NCI-H69 (cell line): ENCODE data around the gene PIK3CB.
"Not testable (repeated sequence)": the region's sequence is repeated elsewhere in the genome, so short reads cannot be mapped to it uniquely, and the experiment has no call there.

Experiments
- DNase-seq: peaks from one replicate; lab custom pipeline; 2025; lab: John Stamatoyannopoulos, UW

PIK3CB gene

GRCh38 chr3:138761002-138761401 lies 73.7 kb downstream of the PIK3CB start:
- DNase-seq, result no peak

- peak; percentile 33 for DNase-seq
Measured at GRCh38 chr3:138748190-138748589, 86.5 kb downstream of the PIK3CB start.

- peak; percentile 66 for DNase-seq
Measured at GRCh38 chr3:138747225-138747624, 87.5 kb downstream of the PIK3CB start.

GRCh38 chr3:138740072-138740471 lies 94.7 kb downstream of the PIK3CB start:
- no peak for DNase-seq

GRCh38 chr3:138732456-138732855 lies 102.3 kb downstream of the PIK3CB start:
- no peak for DNase-seq

- no peak for DNase-seq
Measured at GRCh38 chr3:138726946-138727730, 107.6 kb downstream of the PIK3CB start.

- DNase-seq, result not testable (repeated sequence)
Measured at GRCh38 chr3:138726042-138726441, 108.7 kb downstream of the PIK3CB start.

- DNase-seq, result no peak
Measured at GRCh38 chr3:138725116-138725515, 109.6 kb downstream of the PIK3CB start.

- DNase-seq, result no peak
Measured at GRCh38 chr3:138724443-138724842, 110.3 kb downstream of the PIK3CB start.

GRCh38 chr3:138718849-138719248 lies 115.9 kb downstream of the PIK3CB start:
- no peak for DNase-seq

GRCh38 chr3:138717348-138717747 lies 117.4 kb downstream of the PIK3CB start:
- DNase-seq, result no peak

- DNase-seq, result no peak
Measured at GRCh38 chr3:138712086-138712485, 122.6 kb downstream of the PIK3CB start.

GRCh38 chr3:138705675-138706074 lies 129.1 kb downstream of the PIK3CB start:
- DNase-seq, result no peak

GRCh38 chr3:138696666-138697370 lies 137.9 kb downstream of the PIK3CB start:
- DNase-seq, result no peak

- no peak for DNase-seq
Measured at GRCh38 chr3:138694287-138695007, 140.3 kb downstream of the PIK3CB start.

- no peak for DNase-seq
Measured at GRCh38 chr3:138692152-138692551, 142.6 kb downstream of the PIK3CB start.

- no peak for DNase-seq
Measured at GRCh38 chr3:138691351-138691750, 143.4 kb downstream of the PIK3CB start.

- DNase-seq, result no peak
Measured at GRCh38 chr3:138690036-138690435, 144.7 kb downstream of the PIK3CB start.

GRCh38 chr3:138688871-138689299 lies 145.8 kb downstream of the PIK3CB start:
- no peak for DNase-seq

GRCh38 chr3:138687236-138687635 lies 147.5 kb downstream of the PIK3CB start:
- DNase-seq, result no peak

- peak; percentile 8 for DNase-seq
Measured at GRCh38 chr3:138686771-138687221, 147.9 kb downstream of the PIK3CB start.

- no peak for DNase-seq
Measured at GRCh38 chr3:138684396-138684795, 150.3 kb downstream of the PIK3CB start.

- DNase-seq, result no peak
Measured at GRCh38 chr3:138682648-138683047, 152.1 kb downstream of the PIK3CB start.
